ENCODE results near the gene ZNF398. TPM values are rescaled to one million over a fixed set of nuclear protein-coding genes. Genes with fewer than 3 reads are reported as not detected.

ZNF398 gene
- total RNA-seq, 6 experiments from 2014 or later, result 11.0 to 12.1 (median 11.6) TPM

DNA sequence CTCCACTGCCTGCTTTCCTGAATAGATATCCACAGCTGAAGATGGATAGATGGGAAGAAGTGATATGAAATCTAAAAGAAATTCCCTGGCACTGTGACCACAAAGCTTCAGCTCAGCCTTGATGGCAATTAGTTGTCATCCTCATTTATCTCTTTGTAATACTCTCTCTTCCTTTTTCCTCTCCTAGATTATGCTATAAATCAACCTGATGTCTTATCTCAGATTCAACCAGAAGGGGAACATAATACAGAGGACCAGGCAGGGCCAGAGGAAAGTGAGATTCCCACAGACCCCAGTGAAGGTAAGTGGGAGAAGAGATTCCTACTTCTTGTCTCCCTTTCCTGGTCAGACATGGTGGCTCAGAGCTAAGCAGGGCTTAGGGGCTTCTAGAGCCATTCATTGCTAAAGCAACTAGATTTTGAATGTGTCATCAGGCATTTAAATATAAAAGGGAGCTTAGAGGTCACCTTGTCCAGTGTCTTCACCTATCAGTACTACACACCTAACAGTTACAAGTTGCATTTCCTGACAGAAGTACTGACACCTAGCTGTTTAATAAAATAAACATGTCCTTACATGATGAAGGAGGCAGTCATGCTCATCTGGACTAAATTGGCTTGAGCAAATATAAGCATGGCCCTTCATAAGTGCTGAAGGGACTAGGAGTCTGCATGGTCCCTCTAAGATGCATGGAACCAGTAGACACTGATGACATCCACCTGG lies 19.5 kb downstream of the ZNF398 start:
- Mint-ChIP-seq H3K4me1 (ENCODE audit: low read depth) (peaks cover 1% of the 10 kb centered on the region), H3K27ac (0 out of 2 replicates have a peak overlapping the region, but pooled peaks have one; percentile 5), H3K4me3 (no peak overlapping the region), H3K36me3 (ENCODE audit: low read depth) (peaks cover 20% of the 10 kb centered on the region), H3K27me3 (ENCODE audit: insufficient read depth) (no peaks in the 10 kb centered on the region), H3K9me3 (no peaks in the 10 kb centered on the region)
- TF ChIP-seq CTCF (IDR thresholded peaks at IDR 0.05), result no peak
- DNase-seq, result no peak

DNA sequence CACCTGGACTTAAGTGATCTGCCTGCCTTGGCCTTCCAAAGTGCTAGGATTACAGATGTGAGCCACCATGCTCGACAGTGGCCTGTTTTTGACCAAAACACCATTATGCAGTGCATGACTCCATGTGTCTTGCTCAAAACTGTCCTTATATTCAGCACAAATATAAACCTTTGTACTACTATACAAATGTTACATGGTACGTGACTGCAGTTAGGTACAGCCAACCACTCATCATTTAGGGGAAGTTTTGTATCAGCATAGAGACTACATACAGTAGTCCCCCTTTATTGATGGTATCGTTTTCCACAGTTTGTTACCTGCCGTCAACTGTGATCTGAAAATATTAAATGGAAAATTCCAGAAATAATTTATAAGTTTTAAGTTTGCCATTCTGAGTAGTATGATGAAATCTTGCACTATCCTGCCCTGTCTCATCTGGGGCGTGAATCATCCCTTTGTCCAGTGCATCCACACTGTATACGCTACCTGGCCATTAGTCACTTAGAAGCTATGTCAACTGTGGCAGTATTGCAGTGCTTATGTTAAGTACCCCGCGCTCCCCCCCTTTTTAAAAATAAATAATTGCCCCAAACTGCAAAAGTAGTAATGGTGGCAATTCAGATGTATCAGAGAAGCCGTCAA lies 24.8 kb downstream of the ZNF398 start:
- no peak overlapping the region; the same call in 1 of the 2 replicates for H3K27ac Mint-ChIP-seq
- peaks cover 27% of the 10 kb centered on the region for H3K36me3 Mint-ChIP-seq (ENCODE audit: low read depth)
- no peak for TF ChIP-seq CTCF (IDR thresholded peaks at IDR 0.05)
- no peaks in the 10 kb centered on the region for H3K9me3 Mint-ChIP-seq
- no peak for DNase-seq
- no peaks in the 10 kb centered on the region; the same call in 1 of the 2 replicates for H3K27me3 Mint-ChIP-seq (ENCODE audit: insufficient read depth)
- no peak overlapping the region for H3K4me3 Mint-ChIP-seq
- H3K4me1 Mint-ChIP-seq (ENCODE audit: low read depth), result peaks cover 10% of the 10 kb centered on the region; the same call in 1 of the 2 replicates

- DNase-seq, result no peak
- Mint-ChIP-seq H3K27ac (no peak overlapping the region), H3K4me3 (no peak overlapping the region), H3K9me3 (no peaks in the 10 kb centered on the region), H3K27me3 (ENCODE audit: insufficient read depth) (no peaks in the 10 kb centered on the region; the same call in 1 of the 2 replicates), H3K4me1 (ENCODE audit: low read depth) (peaks cover 10% of the 10 kb centered on the region; the same call in 1 of the 2 replicates), H3K36me3 (ENCODE audit: low read depth) (peaks cover 32% of the 10 kb centered on the region)
- TF ChIP-seq CTCF (IDR thresholded peaks at IDR 0.05), result no peak
Measured at GRCh38 chr7:149172534-149172920, 25.3 kb downstream of the ZNF398 start.

DNA sequence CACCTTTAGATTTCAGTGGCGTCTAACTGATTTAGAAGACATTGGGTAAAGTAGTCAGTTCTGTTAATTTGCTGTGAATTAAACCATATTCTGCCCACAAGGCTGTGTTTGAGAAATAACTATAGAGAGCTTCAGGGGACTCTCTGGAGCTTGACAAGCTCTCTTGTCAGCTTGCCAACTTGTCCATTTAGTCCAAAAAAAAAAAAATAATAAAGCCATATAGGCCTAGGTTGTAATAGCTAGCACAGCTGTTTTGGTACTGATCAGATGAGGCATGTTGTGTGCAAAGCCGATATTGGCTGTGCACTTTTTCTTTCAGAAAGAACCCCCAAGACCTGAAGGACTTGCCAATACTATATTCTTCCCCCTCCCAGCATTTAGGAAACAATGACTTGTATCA lies 27.9 kb downstream of the ZNF398 start:
- Mint-ChIP-seq H3K27ac (no peak overlapping the region), H3K4me1 (ENCODE audit: low read depth) (peaks cover 10% of the 10 kb centered on the region; the same call in 1 of the 2 replicates), H3K36me3 (ENCODE audit: low read depth) (peaks cover 40% of the 10 kb centered on the region), H3K4me3 (no peak overlapping the region), H3K27me3 (ENCODE audit: insufficient read depth) (no peaks in the 10 kb centered on the region; the same call in 1 of the 2 replicates), H3K9me3 (no peaks in the 10 kb centered on the region)
- TF ChIP-seq CTCF (IDR thresholded peaks at IDR 0.05), result no peak
- no peak for DNase-seq

DNA sequence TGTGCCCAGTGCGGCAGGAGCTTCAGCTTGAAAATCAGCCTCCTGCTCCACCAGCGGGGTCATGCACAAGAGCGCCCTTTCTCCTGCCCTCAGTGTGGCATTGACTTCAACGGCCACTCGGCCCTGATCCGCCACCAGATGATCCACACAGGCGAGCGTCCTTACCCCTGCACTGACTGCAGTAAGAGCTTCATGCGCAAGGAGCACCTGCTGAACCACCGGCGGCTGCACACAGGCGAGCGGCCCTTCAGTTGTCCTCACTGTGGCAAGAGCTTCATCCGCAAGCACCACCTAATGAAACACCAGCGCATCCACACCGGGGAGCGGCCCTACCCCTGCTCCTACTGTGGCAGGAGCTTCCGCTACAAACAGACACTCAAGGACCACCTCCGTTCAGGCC lies 32.0 kb downstream of the ZNF398 start:
- H3K27me3 Mint-ChIP-seq (ENCODE audit: insufficient read depth), result no peaks in the 10 kb centered on the region; the same call in 1 of the 2 replicates
- peaks cover 9% of the 10 kb centered on the region for H3K4me1 Mint-ChIP-seq (ENCODE audit: low read depth)
- no peak for DNase-seq
- no peak overlapping the region for H3K4me3 Mint-ChIP-seq
- TF ChIP-seq CTCF (IDR thresholded peaks at IDR 0.05), result no peak
- H3K36me3 Mint-ChIP-seq (ENCODE audit: low read depth), result peaks cover 45% of the 10 kb centered on the region
- no peaks in the 10 kb centered on the region for H3K9me3 Mint-ChIP-seq
- H3K27ac Mint-ChIP-seq, result no peak overlapping the region

Data from HFFc6 (cell line).